GM21367 (cell line): Measurements from ENCODE around the gene COLEC11.

ENCODE experiments used
- ATAC-seq: cut with Tn5 transposase; IDR thresholded peaks from one replicate; pipeline ENCODE4 v1.9.1; 2021; ENCODE audit not compliant: unreplicated experiment

Gene COLEC11

DNA sequence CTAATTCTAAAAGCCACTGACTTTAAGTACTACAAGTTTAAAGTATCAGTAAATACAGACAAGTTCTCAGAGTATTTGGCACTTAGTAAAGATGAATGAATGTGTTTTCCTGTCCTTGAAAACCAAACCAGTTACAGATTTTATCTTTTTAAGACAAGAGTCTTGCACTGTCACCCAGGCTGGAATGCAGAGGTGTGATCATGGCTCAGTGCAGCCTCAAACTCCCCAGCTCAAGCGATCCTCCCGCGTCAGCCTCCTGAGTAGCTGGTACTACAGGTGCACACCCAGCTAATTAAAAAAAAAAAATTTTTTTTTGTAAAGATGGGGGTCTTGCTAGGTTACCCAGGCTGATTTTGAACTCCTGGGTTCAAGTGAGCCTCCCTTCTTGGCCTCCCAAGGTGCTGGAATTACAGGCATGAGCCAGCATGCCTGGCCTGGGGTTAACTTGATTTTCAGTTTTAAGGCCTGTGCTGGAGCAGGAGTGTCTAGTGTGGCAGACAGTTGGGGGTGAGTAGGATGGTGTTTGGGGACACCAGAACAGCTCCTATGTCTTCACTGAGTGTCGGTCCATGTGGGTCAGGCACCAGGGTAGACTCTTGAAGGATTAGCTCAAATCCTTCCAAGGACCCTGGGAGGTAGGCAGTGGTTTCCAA is 10.2 kb upstream of the COLEC11 start:
- ATAC-seq = no peak

DNA sequence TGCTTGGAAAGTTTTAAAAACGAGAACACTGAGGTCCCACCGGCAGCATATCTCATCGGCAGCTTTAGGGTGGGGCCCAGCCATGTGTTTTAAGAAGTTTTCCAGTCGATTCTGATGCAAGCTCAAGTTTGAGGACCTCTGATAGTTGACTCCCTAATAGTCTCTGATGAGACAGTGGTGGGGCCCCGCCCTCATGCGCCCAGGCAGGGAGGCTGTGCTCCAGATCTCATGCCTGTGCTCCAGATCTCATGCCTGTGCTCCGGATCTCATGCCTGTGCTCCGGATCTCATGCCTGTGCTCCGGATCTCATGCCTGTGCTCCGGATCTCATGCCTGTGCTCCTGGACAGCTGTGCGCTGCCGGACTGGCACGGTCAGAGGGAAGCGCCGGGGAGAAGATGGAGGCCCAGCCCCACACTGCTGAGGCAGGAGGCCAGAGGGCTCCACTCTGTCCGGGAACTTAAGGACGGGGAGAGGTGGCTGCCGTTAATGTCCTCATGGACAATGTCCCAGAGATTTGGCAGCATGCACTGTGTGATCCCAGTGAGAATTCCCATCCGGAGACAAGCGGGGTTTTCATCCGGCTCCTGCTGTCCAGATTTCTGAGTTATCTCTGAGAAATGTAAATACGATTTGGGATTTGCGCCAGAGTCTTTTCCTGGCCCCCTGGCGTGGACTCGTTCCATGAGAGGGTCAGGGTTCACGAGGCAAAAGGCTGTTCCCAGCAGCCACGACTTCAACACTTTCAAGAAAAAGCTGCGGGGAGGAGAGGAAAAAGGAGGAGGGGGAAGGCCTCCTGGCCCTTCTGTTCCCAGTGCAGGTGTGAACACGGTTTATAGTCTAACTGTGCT is 9.4 kb upstream of the COLEC11 start:
- ATAC-seq = no peak

DNA sequence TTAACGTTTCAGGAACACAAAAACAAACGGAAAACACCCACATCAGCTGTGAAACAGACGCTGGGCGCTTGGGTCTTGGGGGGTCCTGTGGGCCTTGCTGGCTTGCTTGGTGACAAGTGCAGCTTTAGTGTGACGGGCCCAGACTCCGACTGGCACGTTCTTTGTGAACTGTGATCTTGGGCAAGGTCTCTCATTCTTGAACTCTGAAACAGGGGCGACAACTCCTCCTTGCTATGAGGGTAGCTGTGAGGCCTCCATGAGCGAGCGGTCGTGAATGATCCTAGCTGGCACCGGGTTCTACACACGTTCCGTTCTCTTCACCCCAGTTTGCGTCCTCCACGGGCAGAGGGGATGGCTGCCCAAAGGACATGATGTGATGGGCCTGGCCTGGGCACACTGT is 8.7 kb upstream of the COLEC11 start:
- no peak for ATAC-seq

DNA sequence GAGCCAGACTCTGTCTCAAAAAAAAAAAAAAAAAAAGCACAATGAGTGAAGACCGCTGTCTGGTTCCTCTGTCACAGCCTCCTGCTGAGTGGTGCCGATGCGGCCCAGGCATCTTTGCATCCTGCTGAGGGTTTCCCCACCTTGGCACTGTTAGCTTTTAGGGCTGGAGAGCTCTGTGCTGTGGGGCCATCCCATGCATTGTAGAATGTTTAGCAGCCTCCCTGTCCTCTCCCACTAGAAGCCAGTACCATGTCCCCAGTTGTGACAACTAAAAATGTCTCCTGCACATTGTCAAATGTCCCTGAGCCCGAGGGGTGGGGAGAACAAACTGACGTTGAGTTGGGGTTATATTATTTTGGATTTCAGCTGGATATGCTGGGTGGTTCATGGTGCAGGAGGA is 7.9 kb upstream of the COLEC11 start:
- no peak for ATAC-seq

DNA sequence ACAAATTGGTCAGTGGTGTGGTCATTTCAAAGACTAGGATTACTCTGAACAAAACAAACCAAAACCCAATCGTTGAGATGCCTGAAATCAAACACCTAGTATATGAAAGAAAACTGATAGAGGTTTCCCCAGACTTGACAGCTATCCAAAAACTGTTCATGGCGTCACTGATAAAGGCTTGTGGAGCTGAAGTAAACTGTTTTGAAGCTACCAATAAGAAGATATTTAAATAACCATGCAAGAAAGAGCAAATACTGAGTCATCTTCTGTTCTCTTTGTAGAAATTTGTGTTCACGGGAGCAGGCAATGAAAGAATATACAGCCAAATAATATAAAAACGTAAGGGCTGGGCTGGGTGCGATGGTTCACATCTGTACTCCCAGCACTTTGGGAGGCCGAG is 7.5 kb upstream of the COLEC11 start:
- ATAC-seq = no peak

DNA sequence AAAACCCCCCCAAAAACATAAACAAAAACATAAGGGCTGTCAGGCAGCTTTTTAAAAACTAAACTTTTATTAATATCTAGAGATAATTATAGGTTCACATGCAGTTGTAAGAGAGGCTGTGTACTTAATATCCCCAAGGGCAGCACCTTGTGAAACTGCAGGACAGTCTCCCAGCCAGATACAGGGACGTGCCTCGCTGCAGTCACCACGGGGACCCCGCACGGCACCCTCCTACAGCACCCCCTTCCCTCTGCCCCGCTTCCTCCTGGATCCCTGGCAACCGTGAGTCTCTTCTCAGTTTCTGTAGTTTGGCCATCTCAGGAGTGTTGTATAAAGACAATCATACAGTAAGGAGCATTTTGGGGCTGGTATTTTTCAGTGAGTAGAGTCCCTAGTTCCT is 6.8 kb upstream of the COLEC11 start:
- no peak for ATAC-seq

DNA sequence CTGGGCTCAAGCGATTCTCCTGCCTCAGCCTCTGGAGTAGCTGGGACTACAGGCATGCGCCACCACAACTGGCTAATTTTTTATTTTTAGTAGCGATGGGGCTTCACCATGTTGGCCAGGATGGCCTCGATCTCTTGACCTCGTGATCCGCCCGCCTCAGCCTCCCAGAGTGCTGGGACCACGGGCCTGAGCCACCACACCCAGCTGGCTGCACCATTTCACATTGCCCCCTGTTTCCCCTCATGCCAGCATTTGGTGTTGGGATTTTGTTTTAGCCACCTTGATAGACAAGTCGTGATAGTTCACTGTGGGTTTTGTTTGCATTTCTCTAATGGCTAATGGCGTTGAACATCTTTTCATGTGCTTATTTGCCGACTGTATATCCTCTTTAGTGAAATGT is 5.8 kb upstream of the COLEC11 start:
- ATAC-seq = no peak

DNA sequence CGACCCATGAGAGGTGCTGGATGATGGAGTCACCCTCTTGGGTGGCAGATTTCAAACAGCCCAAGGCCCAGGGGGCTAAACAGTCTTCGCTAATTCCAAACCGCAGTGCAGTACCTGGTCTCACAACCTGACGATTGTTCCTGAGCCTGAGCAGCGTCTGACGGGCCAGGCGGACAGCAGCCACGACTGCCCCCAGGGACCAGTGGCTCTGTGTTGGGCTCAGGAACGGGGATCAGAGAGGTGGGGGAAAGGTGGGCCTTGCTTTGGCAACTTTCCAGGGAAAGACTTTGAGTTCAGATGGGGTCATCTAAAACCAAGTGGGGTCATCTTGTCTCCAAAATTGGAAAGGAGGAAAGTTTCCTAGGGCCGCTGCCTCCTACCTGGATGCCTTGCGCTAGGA is 492 bp downstream of the COLEC11 start:
- ATAC-seq = no peak

DNA sequence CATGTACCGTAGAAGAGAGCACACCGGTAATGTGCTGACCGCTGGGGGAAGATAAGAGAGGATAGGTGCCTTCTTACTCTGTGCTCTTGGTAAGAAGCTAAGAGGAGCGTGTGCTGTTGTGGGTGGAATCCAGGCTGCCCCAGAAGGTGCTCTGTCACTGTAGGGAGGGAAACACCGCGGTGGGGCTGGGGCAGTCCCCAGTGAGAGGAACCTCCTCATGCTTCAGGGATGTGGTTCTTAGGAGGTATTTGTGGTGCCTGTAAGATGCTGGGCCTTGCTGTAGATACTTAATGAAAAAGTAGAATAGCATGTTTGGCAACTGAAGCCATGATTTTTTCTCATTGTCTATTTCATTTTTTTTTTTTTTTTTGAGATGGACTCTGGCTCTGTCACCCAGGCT is 1.1 kb downstream of the COLEC11 start:
- ATAC-seq = peak; percentile 90

DNA sequence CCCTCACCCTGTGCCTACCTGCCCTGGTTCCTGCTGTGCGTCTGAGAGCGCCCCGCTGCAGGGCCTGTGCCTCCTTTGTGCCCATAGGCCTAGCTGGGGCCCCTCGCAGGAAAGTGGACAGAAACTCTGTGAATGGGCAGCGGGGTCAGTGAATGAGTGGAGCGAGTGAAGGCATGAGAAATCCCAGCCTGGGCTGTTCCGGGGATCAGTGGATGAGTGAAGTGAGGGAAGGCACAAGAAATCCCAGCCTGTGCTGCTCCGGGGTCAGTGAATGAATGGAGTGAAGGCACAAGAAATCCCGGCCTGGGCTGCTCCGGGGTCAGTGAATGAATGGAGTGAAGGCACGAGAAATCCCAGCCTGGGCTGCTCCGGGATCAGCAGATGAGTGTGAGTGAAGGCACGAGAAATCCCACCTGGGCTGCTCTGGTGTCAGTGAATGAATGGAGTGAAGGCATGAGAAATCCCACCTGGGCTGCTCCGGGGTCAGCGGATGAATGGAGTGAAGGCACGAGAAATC is 2.0 kb downstream of the COLEC11 start:
- no peak for ATAC-seq

DNA sequence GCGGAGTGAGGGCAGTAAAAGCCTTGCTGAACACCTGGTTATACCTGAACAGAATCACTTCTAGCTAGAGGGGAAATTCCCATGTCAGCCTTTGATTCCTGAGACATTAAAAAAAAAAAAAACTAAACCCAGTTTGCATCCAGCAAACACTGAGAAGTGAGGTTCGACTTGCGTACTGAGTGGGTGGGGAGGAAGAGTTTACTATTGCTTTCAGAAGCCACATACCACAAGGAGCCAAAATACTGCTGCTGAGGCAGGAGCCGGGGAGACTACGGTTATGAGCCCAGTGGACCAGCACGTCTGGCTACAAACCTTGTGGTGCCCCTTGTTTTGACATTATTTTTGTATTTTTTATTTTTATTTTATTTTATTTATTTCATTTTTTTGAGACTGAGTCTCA is 2.7 kb downstream of the COLEC11 start:
- ATAC-seq = no peak

DNA sequence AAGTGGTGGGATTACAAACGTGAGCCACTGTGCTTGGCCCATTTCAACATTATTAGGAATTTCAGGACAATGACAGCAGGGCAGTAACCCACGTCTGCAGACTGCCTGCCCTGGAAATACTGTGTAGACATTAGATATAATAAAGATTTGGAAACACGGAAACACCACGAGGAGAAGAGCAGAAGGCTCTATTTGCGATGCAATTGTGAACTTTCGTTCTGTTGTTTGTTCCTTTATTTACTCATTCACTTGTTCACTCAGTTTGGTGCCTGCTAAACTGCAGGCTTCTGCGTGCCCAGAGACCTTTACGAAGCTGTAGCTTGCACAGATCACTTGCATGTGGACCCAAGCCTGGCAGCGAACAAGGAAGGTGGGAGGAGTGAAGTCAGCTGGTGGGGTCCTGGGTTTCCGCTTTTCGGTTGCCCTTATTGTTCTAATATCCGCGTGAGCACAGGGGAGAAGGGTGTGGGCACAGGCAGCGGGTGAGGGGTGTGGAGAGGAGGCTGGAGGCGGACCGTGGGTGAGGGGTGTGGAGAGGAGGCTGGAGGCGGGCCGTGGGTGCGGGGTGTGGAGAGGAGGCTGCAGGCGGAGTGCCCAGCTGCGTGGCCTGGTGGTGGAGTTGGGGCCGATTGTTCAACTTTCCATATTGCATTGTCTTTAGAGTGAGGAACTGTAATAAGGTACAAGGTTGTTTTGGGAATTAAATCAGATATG is 3.4 kb downstream of the COLEC11 start:
- ATAC-seq = no peak

DNA sequence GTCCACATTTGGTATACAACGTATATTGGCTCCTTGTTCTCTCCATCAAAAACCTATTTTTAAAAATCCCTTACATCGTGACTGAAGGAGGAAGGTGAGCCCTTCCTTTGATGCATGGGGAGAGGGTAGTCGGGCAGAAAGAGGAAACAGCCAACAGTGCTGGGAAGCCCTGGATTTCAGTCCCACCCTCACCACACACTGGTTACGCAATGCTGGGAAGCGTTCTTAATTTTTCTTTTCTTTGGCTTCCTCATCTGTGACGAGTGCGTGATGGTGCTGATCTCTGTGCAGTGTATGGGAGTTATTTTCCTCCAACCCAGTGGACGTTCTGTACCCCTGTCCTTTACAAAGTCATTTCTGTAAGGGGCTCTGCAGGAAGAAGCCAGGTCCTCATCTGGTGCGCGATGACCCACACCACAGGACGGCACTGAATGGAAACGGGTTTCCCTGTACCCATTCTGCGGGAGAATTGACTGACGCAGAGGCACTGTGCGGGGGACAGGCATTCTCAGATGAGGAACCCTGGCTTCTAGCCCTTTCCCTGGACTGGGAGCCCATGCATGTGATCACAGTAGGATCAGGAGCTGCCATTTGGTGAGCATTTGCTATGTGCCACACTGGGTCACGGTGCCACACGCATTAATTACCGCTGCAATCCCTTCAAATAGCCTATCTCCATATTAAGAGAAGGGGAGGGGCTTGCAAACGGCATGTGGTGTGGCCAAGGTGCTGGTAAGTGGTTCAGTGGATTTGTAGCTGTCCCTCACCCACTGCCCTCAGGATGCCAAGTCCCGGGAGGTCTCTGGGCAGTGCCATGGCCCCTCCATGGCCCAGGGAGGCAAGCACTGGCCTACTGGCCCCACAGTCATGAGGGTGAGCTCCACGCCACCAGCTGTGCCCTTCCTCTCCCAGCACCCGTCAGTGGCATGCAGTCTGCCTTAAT is 4.3 kb downstream of the COLEC11 start:
- no peak for ATAC-seq

DNA sequence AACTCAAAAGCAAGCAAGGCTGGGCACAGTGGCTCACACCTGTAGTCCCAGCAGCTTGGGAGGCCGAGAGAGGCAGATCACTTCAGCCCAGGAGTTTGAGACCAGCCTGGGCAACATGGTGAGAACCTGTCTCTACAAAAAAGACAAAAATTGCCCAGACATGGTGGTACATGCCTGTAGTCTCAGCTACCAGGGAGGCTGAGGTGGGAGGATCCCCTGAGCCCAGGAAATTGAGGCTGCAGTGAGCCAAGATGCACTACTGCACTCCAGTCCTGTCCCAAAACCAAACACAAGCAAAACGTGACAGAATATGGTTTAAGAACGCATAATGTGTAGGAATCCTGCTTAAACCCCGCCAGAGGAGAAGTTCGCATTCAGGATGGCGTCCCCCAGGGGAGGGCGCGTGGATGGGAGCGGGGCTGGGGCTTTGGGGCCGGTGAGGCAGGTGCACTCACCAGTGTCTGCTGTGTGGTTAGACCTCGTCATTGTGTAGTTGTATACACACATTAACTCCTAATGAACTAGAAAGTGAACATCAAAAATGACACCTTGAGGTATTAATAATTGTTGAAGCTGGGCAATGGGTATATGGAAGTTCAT is 5.4 kb downstream of the COLEC11 start:
- ATAC-seq = no peak

DNA sequence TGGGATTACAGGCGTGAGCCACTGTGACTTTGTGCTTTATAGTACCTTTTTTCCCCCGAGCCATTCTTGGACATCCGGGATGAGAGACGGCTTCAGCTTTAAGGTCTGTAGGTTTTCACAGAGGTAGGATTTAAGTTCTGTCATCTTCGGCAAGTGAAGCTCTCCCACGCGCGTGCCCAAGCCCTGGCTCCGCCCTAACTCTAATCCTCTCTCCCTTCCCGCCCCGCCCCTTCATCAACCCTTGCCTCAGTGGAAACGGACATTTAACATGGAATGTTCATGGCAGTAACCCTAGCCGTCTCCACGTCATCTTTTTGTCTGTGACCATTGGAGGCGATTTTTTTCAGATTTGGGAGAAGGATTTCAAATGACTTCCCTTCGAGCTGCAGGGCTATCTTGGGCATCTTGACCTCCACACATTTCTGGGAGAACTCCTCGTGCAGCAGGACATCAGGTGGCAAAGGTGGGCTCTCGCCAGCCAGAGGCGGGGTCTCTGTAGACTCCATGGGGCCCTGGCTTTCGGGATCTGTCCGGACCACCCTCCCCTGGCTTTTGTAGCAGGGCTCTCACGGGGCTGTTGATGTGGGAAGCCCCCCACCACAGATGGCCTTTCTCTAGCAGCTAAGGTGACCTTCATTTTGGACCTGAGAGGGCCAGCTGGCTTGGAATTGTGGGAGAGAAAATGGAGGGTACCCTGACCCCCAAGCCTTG is 6.8 kb downstream of the COLEC11 start:
- ATAC-seq = no peak

DNA sequence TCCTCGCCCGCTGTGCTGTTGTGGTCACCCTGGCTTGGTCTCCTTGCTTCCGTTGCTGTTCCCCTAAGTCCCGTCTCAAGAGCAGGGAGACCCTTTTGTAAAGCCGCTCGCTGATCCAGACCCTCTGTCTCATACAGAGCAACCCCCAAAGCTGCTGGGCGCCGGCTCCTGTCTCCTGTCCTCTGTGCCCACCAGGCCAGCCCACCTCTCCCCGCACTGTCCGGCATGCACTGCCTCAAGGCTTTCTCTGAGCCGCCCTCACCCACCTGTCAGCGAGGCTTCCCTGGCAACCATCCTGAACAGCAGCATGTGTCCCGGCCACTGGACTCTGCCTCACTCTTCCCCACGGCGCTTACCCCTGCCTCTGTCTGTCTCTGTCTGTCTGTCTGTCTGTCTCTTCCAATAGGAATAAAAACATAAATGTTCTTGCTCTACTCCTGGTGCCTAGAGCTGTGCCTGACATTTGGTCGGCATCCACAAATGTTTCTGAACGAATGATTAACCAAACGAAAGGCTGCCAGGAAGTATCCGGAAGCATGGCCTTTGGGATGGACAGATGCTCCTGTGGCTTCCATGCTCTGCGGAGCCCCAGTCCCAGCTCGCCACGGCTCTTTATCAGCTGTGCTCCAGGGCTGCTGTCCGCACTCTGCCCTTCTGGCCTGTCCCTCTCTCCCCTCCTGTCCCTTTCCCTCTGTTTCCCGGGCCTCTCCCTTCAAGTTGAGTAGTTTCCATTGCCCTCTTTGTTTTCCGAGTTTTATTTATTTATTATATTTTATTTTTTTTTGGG is 7.8 kb downstream of the COLEC11 start:
- no peak for ATAC-seq

DNA sequence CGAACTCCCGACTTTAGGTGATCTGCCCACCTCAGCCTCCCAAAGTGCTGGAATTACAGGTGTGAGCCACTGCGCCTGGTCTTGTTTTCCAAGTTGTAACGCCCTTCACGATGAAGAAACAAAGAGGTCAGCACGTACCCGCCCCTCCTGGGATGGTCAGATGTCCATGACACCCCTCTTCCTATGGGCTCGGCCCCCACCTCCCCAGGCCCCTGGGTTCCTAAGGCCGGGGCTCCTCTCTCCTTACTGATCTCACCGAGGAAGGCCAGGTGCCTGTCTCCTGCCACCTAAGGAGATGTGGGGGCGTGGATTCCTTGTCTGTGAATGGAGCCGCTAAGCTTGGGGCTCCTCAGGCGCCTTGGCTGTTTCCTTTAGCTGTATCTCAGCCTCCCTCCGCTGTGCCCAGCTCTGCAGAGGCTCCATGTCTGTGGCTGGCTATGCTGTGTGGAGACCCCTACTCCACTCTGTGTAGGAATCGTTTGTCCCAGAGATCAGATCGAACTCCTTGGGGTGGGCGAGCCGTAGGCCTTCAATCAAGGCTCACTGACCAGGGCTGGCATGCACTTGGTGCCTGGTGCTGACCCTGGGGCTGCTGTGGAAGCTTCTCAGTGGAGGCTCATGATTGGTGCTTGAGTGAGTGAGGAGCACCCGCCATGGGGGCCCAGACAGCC is 8.8 kb downstream of the COLEC11 start:
- no peak for ATAC-seq

DNA sequence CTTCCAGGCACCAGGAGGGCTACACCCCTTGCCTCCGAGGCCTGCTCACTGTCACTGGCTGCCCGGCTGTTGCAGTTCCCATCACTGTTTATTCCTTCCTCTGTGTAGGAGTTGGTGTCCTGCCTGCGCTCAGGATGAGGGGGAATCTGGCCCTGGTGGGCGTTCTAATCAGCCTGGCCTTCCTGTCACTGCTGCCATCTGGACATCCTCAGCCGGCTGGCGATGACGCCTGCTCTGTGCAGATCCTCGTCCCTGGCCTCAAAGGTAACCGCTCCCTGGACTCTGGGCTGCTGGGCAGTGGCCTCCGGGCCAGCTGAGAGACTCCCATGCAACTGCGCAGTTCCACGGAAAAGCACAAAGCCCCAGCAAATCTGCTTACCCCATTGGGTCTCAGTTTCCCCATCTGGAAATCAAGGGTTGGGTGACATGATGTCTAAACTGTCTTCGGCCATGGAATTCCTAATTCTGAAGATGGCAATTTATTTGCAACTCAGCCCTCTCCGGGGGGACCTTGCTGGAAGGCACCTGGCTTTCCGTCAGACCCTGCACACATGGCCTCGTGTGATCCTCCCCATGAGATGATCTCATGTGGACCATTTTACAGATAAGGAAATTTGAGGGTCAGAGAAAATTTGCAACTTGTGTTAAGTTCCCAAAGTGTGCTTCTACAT is 9.4 kb downstream of the COLEC11 start:
- no peak for ATAC-seq
